Activated naive CD4-positive, alpha-beta T cell treated with anti-CD3 and anti-CD28 coated beads, Interleukin-2, amount 50 U/mL, for 24 hours (primary cell): ENCODE data around the gene TMBIM6.
"Not testable (repeated sequence)": the region's sequence is repeated elsewhere in the genome, so short reads cannot be mapped to it uniquely, and the experiment has no call there.

Experiments
- H3K27ac Mint-ChIP-seq: one replicate; pipeline ENCODE4 v1.8.0; 2021; ENCODE audit warnings: mild to moderate bottlenecking, mixed read lengths
- H3K27me3 Mint-ChIP-seq: one replicate; pipeline ENCODE4 v1.8.0; 2021; ENCODE audit warnings: mixed read lengths
- H3K36me3 Mint-ChIP-seq: one replicate; pipeline ENCODE4 v1.8.0; 2021; ENCODE audit warnings: mixed read lengths
- H3K4me1 Mint-ChIP-seq: one replicate; pipeline ENCODE4 v1.8.0; 2021; ENCODE audit warnings: mixed read lengths
- H3K4me3 Mint-ChIP-seq: one replicate; pipeline ENCODE4 v1.8.0; 2021; ENCODE audit warnings: mild to moderate bottlenecking, mixed read lengths
- H3K9me3 Mint-ChIP-seq: one replicate; pipeline ENCODE4 v1.8.0; 2021; ENCODE audit warnings: mixed read lengths

The TMBIM6 gene

DNA sequence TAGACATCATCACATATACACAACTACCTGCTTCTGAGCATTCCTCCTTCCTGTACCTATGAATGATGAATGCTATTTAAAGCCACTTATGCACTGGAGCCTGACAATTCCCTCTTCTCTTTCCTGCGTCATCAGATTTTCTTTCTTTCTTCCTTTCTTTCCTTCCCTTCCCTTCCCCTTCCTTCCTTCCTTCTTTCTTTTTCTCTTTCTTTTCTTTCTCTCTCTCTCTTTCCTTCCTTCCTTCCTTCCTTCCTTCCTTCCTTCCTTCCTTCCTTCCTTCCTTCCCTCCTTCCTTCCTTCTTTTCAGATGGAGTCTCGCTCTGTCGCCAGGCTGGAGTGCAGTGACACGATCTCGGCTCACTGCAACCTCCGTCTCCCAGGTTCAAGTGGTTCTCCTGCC lies 39.6 kb downstream of the TMBIM6 start:
- Mint-ChIP-seq H3K27me3 (peaks cover 13% of the 10 kb centered on the region), H3K4me1 (peaks cover 18% of the 10 kb centered on the region)
- not testable (repeated sequence) for H3K27ac Mint-ChIP-seq, H3K9me3 Mint-ChIP-seq, H3K4me3 Mint-ChIP-seq, H3K36me3 Mint-ChIP-seq

DNA sequence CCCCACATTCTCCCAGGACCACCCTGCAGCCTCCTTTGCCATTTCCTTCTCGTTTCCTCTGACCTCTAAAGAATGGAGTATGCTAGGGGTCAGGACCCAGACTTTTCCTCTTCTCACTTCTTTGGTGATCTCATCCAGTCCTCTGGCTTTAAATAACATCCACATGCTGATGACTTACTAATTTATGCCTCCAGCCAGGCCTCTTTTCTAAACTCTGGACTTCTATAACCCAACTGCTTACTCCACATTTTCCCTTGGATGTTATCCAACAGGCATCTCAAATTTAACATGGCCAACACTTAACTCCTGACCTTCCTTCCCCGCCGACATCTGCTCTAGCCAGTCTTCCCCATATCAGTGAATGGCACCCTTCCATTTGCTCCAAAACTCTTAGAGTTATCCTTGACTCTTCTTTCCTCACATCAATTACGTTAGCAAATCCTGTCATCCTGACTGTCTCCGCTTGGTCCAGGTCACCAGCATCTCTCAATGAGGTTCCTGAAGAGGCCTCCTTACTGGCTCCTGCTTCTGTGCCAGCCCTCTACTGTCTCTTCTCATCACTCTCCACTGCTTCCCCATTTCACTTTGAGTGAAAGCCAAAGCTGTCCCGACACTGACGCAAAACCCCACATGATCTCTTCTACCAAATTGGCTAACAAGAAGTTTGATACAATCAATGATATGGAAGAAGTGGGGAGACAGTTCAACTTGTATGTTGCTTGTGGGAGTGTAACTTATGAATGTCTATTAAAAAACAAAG lies 42.7 kb downstream of the TMBIM6 start:
- Mint-ChIP-seq H3K36me3 (peaks cover 4% of the 10 kb centered on the region), H3K9me3 (no peaks in the 10 kb centered on the region), H3K4me3 (no peak overlapping the region), H3K27ac (no peak overlapping the region), H3K27me3 (peaks cover 12% of the 10 kb centered on the region), H3K4me1 (no peaks in the 10 kb centered on the region)

DNA sequence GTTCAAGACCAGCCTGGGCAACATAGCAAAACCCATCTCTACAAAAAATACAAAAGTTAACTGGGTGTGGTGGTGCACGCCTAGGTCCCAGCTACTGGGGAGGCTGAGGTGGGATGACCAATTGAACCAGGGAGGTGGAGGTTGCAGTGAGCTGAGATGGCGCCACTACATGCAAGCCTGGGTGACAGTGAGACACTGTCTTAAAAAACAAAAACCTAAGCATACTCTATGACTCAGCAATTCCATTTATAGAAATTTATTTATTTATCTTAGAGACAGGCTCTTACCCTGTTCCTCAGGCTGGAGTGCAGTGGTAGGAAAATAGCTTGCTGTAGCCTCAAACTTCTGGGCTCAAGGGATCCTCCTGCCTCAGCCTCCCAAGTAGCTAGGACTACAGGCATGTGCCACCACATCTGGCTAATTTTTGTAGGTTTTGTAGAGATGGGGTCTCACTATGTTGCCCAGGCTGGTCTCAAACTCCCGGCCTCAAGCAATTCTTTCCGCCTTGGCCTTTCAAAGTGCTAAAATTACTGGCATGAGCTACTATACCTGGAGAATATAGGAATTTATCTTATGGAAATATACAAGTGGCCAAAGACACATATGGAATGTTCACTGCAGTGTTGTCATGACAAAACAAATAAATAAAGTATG lies 43.5 kb downstream of the TMBIM6 start:
- Mint-ChIP-seq H3K27me3 (peaks cover 10% of the 10 kb centered on the region), H3K4me3 (no peak overlapping the region), H3K9me3 (no peaks in the 10 kb centered on the region), H3K27ac (no peak overlapping the region), H3K4me1 (no peaks in the 10 kb centered on the region), H3K36me3 (peaks cover 4% of the 10 kb centered on the region)

DNA sequence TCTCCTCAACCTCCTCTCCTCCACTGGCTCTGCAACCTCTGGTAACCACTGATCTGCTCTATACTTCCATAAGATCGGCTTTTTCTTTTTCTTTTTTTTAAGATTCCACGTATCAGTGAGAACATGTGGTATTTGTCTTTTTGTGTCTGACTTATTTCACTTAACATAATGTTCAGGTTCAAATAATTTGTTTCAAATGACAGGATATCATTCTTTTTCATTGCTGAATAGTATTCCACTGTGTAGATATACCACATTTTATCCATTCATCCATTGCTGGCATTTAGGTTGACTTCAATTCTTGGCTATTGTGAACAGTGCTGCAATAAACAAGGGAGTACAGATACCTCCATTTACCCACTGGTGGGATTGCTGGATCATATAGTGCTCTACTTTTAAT lies 46.3 kb downstream of the TMBIM6 start:
- Mint-ChIP-seq H3K4me1 (no peaks in the 10 kb centered on the region), H3K27me3 (no peaks in the 10 kb centered on the region), H3K4me3 (no peak overlapping the region), H3K27ac (no peak overlapping the region), H3K9me3 (no peaks in the 10 kb centered on the region), H3K36me3 (peaks cover 4% of the 10 kb centered on the region)

DNA sequence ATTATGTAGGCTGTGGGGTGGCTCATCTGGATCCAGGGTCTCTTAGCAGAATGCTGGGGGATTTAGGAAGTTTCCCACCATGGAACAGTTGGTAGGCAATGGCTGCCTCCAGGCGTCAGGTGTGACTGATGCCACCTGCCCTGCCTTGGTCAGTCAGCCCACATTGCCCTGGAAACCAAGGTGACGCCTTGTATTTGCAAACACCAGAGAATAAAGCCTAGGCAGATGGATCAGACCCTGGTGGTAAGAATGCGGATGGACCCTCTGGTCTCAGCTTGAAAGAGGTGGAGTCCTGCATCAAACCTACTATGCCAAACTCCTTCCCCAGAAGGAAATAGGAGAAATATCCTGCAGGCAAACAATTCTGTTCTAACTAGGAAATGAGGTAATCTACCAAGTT lies 48.6 kb downstream of the TMBIM6 start:
- H3K4me3 Mint-ChIP-seq, result no peak overlapping the region
- no peaks in the 10 kb centered on the region for H3K27me3 Mint-ChIP-seq
- no peak overlapping the region for H3K27ac Mint-ChIP-seq
- no peaks in the 10 kb centered on the region for H3K9me3 Mint-ChIP-seq
- H3K4me1 Mint-ChIP-seq, result no peaks in the 10 kb centered on the region
- H3K36me3 Mint-ChIP-seq, result peaks cover 4% of the 10 kb centered on the region

DNA sequence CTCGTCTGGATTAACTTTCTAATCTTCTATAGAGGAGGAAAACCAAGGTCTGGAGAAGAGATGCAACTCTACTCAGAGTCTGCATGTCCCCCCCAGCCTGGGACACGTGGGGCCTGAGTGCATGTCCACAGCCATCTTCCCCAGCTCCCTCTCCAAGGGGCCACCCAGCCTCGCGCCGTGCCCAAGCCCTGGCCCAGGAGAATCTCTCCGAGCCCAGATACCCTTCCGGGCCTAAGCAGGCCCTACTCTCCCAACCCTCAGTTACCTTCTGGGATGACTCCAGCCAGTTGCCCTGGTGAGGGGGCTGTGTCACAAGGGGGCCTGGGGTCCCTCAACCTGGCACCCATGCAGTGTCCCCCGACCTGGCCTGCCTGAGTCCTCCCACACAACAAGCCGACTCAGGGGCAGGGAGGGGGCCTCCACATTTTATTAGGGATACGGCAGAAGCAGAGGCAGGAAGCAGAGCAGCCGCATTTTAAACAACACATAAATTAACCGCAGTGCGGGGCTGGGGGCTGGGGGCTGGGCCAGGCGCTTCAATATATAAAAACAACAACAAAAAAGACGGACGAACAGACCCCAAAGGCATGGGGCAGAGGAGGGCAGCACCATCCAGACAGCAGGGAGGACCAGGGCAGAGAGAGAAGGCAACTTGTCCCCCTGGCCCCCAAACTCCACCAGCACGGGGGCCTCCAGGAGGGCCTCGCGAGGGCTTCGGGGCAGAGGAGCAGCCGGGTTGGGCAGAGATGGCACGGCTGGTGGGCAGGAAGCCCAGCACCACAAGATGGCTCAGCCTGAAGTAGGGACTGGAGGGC lies 49.6 kb downstream of the TMBIM6 start:
- H3K9me3 Mint-ChIP-seq, result no peaks in the 10 kb centered on the region
- H3K4me1 Mint-ChIP-seq, result no peaks in the 10 kb centered on the region
- H3K36me3 Mint-ChIP-seq, result peaks cover 4% of the 10 kb centered on the region
- H3K27me3 Mint-ChIP-seq, result no peaks in the 10 kb centered on the region
- H3K4me3 Mint-ChIP-seq, result no peak overlapping the region
- H3K27ac Mint-ChIP-seq, result no peak overlapping the region

DNA sequence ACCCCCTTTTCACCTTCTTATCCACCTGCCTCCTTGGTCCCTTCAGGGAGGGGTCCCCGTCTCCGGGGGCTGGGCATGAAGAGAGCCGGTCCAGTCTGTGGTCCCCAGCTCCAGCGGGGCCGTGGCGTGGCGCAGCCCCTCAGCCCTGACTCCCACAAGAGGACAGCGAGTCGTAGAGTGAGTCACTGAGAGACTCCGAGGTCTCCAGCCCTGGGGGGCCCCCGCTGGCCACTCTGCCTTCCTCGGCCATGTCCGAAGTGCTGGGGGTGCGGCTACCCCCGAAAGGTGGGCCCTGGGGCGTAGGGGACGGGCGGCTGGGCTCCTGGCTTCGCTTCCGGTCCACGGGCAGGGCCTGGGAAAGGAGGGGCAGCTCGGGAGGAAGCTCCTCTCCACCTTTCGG lies 50.3 kb downstream of the TMBIM6 start:
- no peaks in the 10 kb centered on the region for H3K27me3 Mint-ChIP-seq

DNA sequence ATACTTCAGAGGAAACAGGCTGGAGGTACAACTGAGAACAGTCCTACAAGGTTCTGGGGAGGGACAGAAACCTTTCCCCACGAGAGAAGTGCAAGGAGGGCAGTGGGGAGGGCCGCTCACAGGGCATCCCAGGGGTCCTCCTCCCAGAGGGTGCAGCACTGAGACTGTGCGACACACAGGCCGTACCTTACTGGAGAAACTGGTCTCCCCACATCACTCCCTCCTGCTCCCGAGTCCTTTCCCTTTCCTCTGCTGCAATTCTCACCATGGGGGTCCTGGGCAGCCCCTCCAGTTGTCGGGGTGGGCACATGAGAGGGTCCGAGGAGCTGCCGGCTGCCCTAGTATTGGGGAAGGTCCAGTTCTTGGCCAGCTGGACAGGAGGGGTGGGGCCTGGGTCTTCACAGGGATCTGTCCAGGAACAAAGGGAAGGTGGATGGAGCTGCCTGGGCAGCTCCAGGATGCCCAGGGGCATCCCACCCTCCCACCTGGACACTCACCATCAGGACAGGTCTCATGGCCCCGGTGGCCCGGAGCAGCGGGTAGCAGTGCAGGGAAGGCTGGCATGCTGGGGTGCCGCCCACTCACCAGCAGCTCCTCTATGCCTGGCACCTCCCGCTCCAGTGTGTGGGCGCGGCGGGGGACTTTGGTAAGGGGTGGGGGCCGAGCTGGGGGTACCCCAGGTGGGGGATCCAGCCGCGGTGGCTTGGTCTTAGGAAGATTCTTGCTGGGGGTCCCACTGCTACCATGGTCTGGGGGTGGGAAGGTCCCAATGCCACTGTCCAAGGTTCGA lies 51.0 kb downstream of the TMBIM6 start:
- Mint-ChIP-seq H3K4me1 (no peaks in the 10 kb centered on the region), H3K27ac (no peak overlapping the region), H3K9me3 (no peaks in the 10 kb centered on the region), H3K36me3 (peaks cover 4% of the 10 kb centered on the region), H3K27me3 (no peaks in the 10 kb centered on the region), H3K4me3 (no peak overlapping the region)

More for the DNA sequence above, 50.3 kb downstream of the TMBIM6 start:
- Mint-ChIP-seq H3K27ac (no peak overlapping the region), H3K9me3 (no peaks in the 10 kb centered on the region), H3K4me1 (no peaks in the 10 kb centered on the region), H3K36me3 (peaks cover 4% of the 10 kb centered on the region), H3K4me3 (no peak overlapping the region)

DNA sequence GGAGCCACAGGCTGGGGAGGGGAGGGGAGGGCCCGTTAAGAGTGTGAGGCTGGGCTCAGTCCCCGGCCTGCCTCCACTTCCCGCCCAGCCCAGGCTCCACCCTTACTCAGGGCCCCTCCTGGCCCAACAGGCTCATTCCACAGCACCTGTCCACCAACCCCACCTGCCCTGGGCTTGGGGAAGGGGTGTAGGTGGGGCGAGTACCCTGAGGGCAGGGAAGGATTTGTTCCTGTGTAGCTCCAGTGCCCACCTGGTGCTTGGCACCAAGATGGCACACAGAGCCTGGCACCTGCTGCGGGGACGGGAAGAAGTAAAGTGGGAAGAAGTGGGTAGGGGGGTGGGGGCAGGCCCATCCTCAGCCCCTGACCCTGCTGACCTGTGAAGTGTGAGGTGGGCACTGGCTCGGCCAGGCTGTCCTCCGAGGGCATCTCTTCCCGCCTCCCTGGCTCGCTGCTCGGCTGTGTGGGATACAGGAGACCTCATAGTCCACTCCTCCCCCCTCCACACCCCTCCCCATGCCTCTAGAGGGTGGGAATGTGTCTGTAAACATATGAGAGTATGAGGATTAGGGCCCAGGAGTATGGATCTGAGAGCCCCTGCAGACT lies 51.7 kb downstream of the TMBIM6 start:
- Mint-ChIP-seq H3K27ac (no peak overlapping the region), H3K4me1 (no peaks in the 10 kb centered on the region)

DNA sequence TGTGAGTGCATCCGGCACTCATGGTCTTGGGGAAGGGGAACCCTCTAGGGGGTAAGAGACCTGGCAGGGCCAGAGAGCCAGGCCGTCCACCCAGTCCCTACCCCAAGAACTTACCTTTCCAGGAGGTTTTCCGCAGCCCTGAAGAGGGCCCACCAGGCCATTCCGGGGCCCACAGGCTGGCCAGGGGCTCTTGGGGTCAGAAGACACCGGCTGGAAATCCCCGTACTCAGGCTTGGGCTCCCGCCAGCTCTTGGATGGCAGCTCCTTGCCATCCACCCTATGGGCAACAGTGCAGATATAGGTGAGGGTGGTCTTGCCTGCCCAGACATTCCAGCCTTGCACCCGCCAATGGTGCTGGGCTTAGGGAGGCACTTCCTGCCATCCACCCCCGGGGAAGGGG lies 52.3 kb downstream of the TMBIM6 start:
- Mint-ChIP-seq H3K4me1 (no peaks in the 10 kb centered on the region), H3K27me3 (no peaks in the 10 kb centered on the region), H3K9me3 (no peaks in the 10 kb centered on the region), H3K4me3 (no peak overlapping the region), H3K36me3 (no peaks in the 10 kb centered on the region), H3K27ac (no peak overlapping the region)

More for the DNA sequence above, 51.7 kb downstream of the TMBIM6 start:
- Mint-ChIP-seq H3K4me3 (no peak overlapping the region), H3K27me3 (no peaks in the 10 kb centered on the region), H3K36me3 (no peaks in the 10 kb centered on the region), H3K9me3 (no peaks in the 10 kb centered on the region)

DNA sequence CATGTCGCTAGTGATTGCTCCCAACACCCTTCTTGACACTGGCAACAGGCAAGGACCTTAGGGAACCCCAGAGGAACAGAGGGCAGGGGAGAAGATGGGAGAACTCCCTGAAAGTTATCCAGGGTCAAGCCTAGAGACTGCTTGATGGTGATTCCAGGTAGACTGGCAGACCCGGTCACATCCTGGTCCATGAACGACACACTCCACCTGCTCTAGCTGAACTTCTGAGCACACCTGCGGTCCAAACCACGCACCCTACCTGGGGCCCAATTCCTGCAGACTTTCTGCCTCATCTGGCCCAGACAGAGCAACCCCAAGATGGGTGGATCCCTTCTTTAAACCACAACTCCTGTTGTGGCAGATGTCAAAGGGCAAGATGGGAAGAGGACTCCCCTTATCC lies 52.7 kb downstream of the TMBIM6 start:
- Mint-ChIP-seq H3K9me3 (no peaks in the 10 kb centered on the region), H3K36me3 (no peaks in the 10 kb centered on the region), H3K4me1 (no peaks in the 10 kb centered on the region), H3K27ac (no peak overlapping the region), H3K4me3 (no peak overlapping the region), H3K27me3 (no peaks in the 10 kb centered on the region)

DNA sequence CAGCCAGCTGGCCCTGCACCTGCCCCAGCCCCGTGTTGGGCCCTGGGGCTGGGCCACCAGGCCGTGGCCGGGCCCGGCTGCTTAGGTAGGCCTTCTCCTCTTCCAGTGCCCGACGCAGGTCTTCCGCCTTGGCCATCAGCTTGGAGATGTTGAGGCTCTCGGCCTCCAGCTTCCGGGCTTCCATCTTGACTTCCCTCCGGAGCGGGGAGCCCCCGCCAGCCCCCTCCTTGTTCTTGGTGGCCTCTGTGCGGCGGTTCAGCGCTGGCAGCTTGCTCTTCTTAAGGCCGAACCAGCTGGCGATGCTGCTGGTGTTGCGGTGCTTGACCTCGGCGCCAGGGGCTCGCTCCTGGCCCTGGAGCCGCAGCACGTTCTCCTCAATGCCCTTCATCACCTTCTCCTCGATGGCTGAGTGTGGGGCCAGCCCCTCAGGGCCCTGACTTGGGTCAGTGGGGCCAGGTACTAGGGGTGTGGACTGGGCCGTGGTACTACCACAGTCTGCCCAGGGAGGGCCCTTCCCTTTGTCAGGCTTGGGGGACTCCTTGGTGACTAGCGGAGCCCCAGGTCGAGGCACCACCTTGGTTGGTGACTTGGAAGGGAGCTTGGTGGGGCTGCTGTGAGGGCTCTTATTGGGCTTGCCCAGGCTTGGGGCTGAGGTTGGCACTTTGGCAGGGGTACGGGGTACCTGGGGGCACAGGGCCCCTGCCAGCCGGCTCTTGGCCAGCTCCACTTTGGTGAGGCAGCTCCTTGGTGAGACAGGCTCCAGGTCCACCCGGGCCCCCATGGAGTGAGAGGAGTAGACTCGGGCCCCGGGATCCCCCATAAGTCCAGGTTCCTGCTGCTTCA lies 53.7 kb downstream of the TMBIM6 start:
- no peaks in the 10 kb centered on the region for H3K27me3 Mint-ChIP-seq
- H3K4me1 Mint-ChIP-seq, result no peaks in the 10 kb centered on the region
- H3K9me3 Mint-ChIP-seq, result no peaks in the 10 kb centered on the region
- no peaks in the 10 kb centered on the region for H3K36me3 Mint-ChIP-seq
- H3K27ac Mint-ChIP-seq, result no peak overlapping the region
- H3K4me3 Mint-ChIP-seq, result no peak overlapping the region

DNA sequence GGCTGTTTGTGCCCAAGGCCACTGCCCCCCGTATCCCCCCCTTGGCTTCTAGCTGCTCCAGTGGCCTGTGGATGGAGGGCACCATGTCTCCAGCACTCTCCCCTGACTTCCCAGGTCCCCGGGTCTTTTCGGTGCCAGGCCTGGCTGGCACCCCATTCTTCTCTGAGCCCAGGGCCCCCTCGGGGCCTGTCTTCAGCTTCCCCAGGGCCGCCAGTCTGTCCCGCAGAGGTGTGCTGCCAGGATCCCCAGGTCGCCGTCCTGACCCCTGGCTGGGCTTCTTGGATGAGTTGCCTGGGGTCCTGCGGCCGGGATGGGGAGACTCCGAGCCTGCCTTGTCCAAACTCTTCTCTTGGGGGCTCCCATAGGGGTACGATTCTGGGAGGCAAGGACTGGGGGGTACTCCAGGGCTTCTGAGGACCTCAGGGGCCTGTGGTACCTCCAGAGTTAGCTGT lies 54.3 kb downstream of the TMBIM6 start:
- Mint-ChIP-seq H3K4me3 (no peak overlapping the region), H3K27me3 (no peaks in the 10 kb centered on the region), H3K36me3 (no peaks in the 10 kb centered on the region), H3K27ac (no peak overlapping the region), H3K9me3 (no peaks in the 10 kb centered on the region), H3K4me1 (no peaks in the 10 kb centered on the region)

DNA sequence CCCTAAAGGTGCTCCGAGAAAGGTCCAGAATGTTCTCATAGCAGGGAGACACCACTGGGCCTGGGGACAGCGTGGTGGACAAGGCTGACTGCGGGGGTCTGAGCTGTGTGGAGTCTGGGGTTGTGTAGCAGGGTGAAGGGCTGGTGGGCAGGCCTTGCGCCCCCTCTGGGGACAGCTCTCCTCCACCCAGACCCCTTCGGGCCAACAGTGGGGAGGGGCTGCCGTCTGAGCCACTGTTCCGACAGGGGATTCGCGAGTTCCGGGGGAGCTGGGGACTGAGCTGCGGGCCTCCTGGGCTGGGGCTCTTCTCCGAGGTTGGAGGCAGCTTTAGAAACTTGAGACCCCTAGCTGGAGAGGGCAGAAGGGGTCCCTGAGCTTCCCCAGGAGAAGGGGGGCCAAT lies 54.8 kb downstream of the TMBIM6 start:
- no peaks in the 10 kb centered on the region for H3K9me3 Mint-ChIP-seq
- no peak overlapping the region for H3K27ac Mint-ChIP-seq
- H3K4me3 Mint-ChIP-seq, result no peak overlapping the region
- no peaks in the 10 kb centered on the region for H3K4me1 Mint-ChIP-seq
- H3K36me3 Mint-ChIP-seq, result no peaks in the 10 kb centered on the region
- no peaks in the 10 kb centered on the region for H3K27me3 Mint-ChIP-seq
